ENCODE results near the gene ARMS2.

ARMS2 gene

GRCh38 chr10:122454603-122455080 lies at the start of gene ARMS2:
TSS of gene ARMS2 (plus strand) at chr10:122454653. CDS start at chr10:122454728, 75 bp downstream.
- DNase-seq (ENCODE audit: low spot score), result no peak

GRCh38 chr10:122407375-122408125 lies 46.9 kb upstream of the ARMS2 start:
- no peak for DNase-seq (ENCODE audit: low spot score)

- DNase-seq (ENCODE audit: low spot score), result no peak
Observed at GRCh38 chr10:122413327-122413726, 41.1 kb upstream of the ARMS2 start.

- no peak for DNase-seq (ENCODE audit: low spot score)
Observed at GRCh38 chr10:122417667-122418066, 36.8 kb upstream of the ARMS2 start.

- DNase-seq (ENCODE audit: low spot score), result no peak
Observed at GRCh38 chr10:122419016-122419415, 35.4 kb upstream of the ARMS2 start.

- DNase-seq (ENCODE audit: low spot score), result no peak
Observed at GRCh38 chr10:122419876-122420623, 34.4 kb upstream of the ARMS2 start.

GRCh38 chr10:122420624-122421007 lies 33.8 kb upstream of the ARMS2 start:
- no peak for DNase-seq (ENCODE audit: low spot score)

GRCh38 chr10:122421054-122421625 lies 33.3 kb upstream of the ARMS2 start:
- DNase-seq (ENCODE audit: low spot score), result no peak

- DNase-seq (ENCODE audit: low spot score), result no peak
Observed at GRCh38 chr10:122421742-122422141, 32.7 kb upstream of the ARMS2 start.

- no peak for DNase-seq (ENCODE audit: low spot score)
Observed at GRCh38 chr10:122422266-122422989, 32.0 kb upstream of the ARMS2 start.

- no peak for DNase-seq (ENCODE audit: low spot score)
Observed at GRCh38 chr10:122424059-122424458, 30.4 kb upstream of the ARMS2 start.

- no peak for DNase-seq (ENCODE audit: low spot score)
Observed at GRCh38 chr10:122426829-122427228, 27.6 kb upstream of the ARMS2 start.

GRCh38 chr10:122427280-122427679 lies 27.2 kb upstream of the ARMS2 start:
- no peak for DNase-seq (ENCODE audit: low spot score)

GRCh38 chr10:122435212-122435827 lies 19.1 kb upstream of the ARMS2 start:
- peak; percentile 49 for DNase-seq (ENCODE audit: low spot score)

- no peak for DNase-seq (ENCODE audit: low spot score)
Observed at GRCh38 chr10:122441961-122442360, 12.5 kb upstream of the ARMS2 start.

GRCh38 chr10:122445469-122445868 lies 9.0 kb upstream of the ARMS2 start:
- no peak for DNase-seq (ENCODE audit: low spot score)

- no peak for DNase-seq (ENCODE audit: low spot score)
Observed at GRCh38 chr10:122445904-122446303, 8.5 kb upstream of the ARMS2 start.

GRCh38 chr10:122446668-122447423 lies 7.6 kb upstream of the ARMS2 start:
- DNase-seq (ENCODE audit: low spot score), result no peak

GRCh38 chr10:122448600-122448999 lies 5.9 kb upstream of the ARMS2 start:
- DNase-seq (ENCODE audit: low spot score), result no peak

- DNase-seq (ENCODE audit: low spot score), result no peak
Observed at GRCh38 chr10:122449153-122449552, 5.3 kb upstream of the ARMS2 start.

- no peak for DNase-seq (ENCODE audit: low spot score)
Observed at GRCh38 chr10:122450353-122450990, 4.0 kb upstream of the ARMS2 start.
